PC-3 (cell line): ENCODE data around the gene CDCP1. TPM values are rescaled to one million over a fixed set of nuclear protein-coding genes. Genes with fewer than 3 reads are reported as not detected.

Source experiments
- ATAC-seq: fragments of 200-7000 bp; cut with Tn5 transposase; 2 replicates; pipeline ENCODE4 v1.9.1; 2020; ENCODE audit warnings: mild to moderate bottlenecking, moderate library complexity
- BruUV-seq: library from RNA; stranded (reverse); fragments of 400-500 nt; replicated peaks from 2 replicates; lab custom pipeline; 2021; lab: Mats Ljungman, UMichigan
- CTCF ChIA-PET: fragments of 300-600 bp; sonication (Branson Sonifier 250); formaldehyde crosslinking; loops from one replicate; lab custom pipeline; 2022; ENCODE audit warnings: antibody characterized with exemption; lab: Charles Lee
- POLR2A ChIA-PET: fragments of 300-600 bp; sonication (Branson Sonifier 250); formaldehyde crosslinking; loops from one replicate; lab custom pipeline; 2022; ENCODE audit warnings: antibody characterized with exemption; ENCODE audit not compliant: unreplicated experiment; lab: Charles Lee
- DNase-seq: peaks from one replicate; pipeline ENCODE4 v3.0.0-alpha.2; 2015
- H2AFZ ChIP-seq: fragments of 300-600 bp; sonication (generic); 2 replicates; pipeline ENCODE4 v1.6.0; 2016; ENCODE audit warnings: antibody characterized with exemption, low read length
- H3F3A ChIP-seq: fragments of 300-600 bp; sonication (generic); one replicate; pipeline ENCODE4 v1.6.0; 2017; ENCODE audit warnings: antibody characterized with exemption, low read length, control low read depth, mild to moderate bottlenecking; ENCODE audit not compliant: unreplicated experiment
- H3K27ac ChIP-seq: fragments of 300-600 bp; sonication (generic); 2 replicates; pipeline ENCODE4 v1.5.1; 2016; ENCODE audit warnings: mild to moderate bottlenecking, low read length
- H3K27me3 ChIP-seq: fragments of 300-600 bp; sonication (generic); 2 replicates; pipeline ENCODE4 v1.6.1; 2016; ENCODE audit warnings: low read length, mixed read lengths
- H3K36me3 ChIP-seq: fragments of 300-600 bp; sonication (generic); 2 replicates; pipeline ENCODE4 v1.6.1; 2016; ENCODE audit warnings: low read depth, mixed run types, low read length, mixed read lengths
- H3K4me1 ChIP-seq: fragments of 300-600 bp; sonication (generic); 2 replicates; pipeline ENCODE4 v1.5.1; 2016; ENCODE audit warnings: low read length; ENCODE audit not compliant: insufficient read depth
- H3K4me2 ChIP-seq: fragments of 300-600 bp; sonication (generic); 2 replicates; pipeline ENCODE4 v1.6.0; 2016; ENCODE audit warnings: low read length
- H3K4me3 ChIP-seq: fragments of 300-600 bp; sonication (generic); 2 replicates; pipeline ENCODE4 v1.5.1; 2016; ENCODE audit warnings: mild to moderate bottlenecking, low read length, mixed read lengths
- H3K79me2 ChIP-seq: fragments of 300-600 bp; sonication (generic); 2 replicates; pipeline ENCODE4 v1.6.1; 2017; ENCODE audit warnings: low read length, mixed read lengths
- H3K9ac ChIP-seq: fragments of 300-600 bp; sonication (generic); 2 replicates; pipeline ENCODE4 v1.6.0; 2016; ENCODE audit warnings: mild to moderate bottlenecking, low read length
- H3K9me2 ChIP-seq: fragments of 300-600 bp; sonication (generic); replicated peaks from 2 replicates; pipeline ENCODE4 v1.6.1; 2016; ENCODE audit warnings: mixed run types, low read length, mixed read lengths
- H3K9me3 ChIP-seq: fragments of 300-600 bp; sonication (generic); 2 replicates; pipeline ENCODE4 v1.6.1; 2016; ENCODE audit warnings: low read length, mixed read lengths
- H4K20me1 ChIP-seq: fragments of 300-600 bp; sonication (generic); 2 replicates; pipeline ENCODE4 v1.6.1; 2016; ENCODE audit warnings: low read length, mixed read lengths
- EZH2 ChIP-seq: fragments of 300-600 bp; sonication (generic); IDR thresholded peaks from one replicate; pipeline ENCODE4 v1.6.1; 2017; ENCODE audit warnings: antibody characterized with exemption, mild to moderate bottlenecking, low read length; ENCODE audit not compliant: unreplicated experiment
- EZH2phosphoT487 ChIP-seq: fragments of 300-600 bp; sonication (generic); IDR thresholded peaks from 2 replicates; pipeline ENCODE4 v1.6.1; 2018; ENCODE audit warnings: mild to moderate bottlenecking, antibody characterized with exemption, low read length, borderline replicate concordance
- intact Hi-C: fragments of 100-400 bp; cut with micrococcal nuclease; formaldehyde crosslinking; loops from 2 replicates; pipeline ENCODE4 v1.9.0; 2023
- total RNA-seq: library from RNA; depleted of rRNA; stranded (reverse); fragments of >200 nt; gene quantifications from 2 replicates; pipeline ENCODE4 v1.2.3, GENCODE V29; 2014
- TF ChIP-seq, protein P1 (sequence below): fragments of 300-600 bp; sonication (generic); conservative IDR thresholded peaks from 2 replicates; pipeline ENCODE4 v1.5.1; 2017; ENCODE audit warnings: antibody characterized with exemption, low read depth, mild to moderate bottlenecking, low read length

The CDCP1 gene
- total RNA-seq, 1 experiment from 2014 or later: 120 TPM

DNA sequence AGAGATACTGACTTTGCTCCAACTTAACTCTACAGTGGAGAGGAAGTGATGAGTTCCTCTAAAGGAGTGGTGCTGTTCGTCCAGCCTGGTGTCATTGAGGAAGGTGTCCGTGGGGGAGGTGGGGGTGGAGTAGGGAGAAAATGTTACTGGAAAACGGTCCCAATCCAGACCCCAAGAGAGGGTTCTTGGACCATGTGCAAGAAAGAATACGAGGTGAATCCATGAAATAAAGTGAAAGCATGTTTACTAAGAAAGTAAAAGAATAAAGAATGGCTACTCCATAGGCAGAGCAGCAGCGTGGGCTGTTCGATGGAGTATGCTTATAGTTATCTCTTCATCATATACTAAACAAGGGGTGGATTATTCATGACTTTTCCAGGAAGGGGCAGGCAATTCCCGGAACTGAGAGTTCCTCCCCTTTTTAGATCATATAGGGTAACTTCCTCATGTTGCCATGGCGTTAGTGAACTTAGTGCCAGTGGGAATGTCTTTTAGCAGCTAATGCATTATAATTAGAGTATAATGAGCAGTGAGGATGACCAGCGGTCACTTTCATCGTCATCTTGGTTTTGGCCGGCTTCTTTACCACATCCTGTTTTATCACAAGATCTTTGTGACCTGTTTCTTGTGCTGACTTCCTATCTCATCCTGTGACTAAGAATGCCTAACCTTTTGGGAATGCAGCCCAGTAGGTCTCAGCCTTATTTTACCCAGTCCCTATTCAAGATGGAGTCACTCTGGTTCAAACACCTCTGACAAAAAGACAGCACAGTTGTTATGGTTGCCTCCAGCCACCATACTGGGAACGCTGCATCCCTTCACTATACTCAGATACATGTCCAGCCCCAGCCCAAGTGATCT, 81.4 kb downstream of the CDCP1 start:
- H2AFZ ChIP-seq: peak overlapping the region; percentile 54
- peak overlapping the region; percentile 72 for H3K4me2 ChIP-seq
- ChIA-PET CTCF (no interaction called here), POLR2A (no interaction called here)
- peaks cover 36% of the 10 kb centered on the region for H3K4me1 ChIP-seq
- H3K36me3 ChIP-seq: no peaks in the 10 kb centered on the region
- no peaks in the 10 kb centered on the region for H3K79me2 ChIP-seq
- intact Hi-C loops: no loop called here
- no peak for TF ChIP-seq EZH2phosphoT487
- TF ChIP-seq, protein P1, sequence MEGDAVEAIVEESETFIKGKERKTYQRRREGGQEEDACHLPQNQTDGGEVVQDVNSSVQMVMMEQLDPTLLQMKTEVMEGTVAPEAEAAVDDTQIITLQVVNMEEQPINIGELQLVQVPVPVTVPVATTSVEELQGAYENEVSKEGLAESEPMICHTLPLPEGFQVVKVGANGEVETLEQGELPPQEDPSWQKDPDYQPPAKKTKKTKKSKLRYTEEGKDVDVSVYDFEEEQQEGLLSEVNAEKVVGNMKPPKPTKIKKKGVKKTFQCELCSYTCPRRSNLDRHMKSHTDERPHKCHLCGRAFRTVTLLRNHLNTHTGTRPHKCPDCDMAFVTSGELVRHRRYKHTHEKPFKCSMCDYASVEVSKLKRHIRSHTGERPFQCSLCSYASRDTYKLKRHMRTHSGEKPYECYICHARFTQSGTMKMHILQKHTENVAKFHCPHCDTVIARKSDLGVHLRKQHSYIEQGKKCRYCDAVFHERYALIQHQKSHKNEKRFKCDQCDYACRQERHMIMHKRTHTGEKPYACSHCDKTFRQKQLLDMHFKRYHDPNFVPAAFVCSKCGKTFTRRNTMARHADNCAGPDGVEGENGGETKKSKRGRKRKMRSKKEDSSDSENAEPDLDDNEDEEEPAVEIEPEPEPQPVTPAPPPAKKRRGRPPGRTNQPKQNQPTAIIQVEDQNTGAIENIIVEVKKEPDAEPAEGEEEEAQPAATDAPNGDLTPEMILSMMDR: no peak
- no TSS peak for BruUV-seq
- no peaks in the 10 kb centered on the region for H3K27me3 ChIP-seq
- no peaks in the 10 kb centered on the region for H3K9me2 ChIP-seq
- H3F3A ChIP-seq: peaks cover 4% of the 10 kb centered on the region
- ATAC-seq (peak; percentile 74), DNase-seq (peak; percentile 86)
- H4K20me1 ChIP-seq: no peaks in the 10 kb centered on the region
- H3K9me3 ChIP-seq: no peaks in the 10 kb centered on the region
- peak overlapping the region; percentile 90 for H3K27ac ChIP-seq
- H3K9ac ChIP-seq: peak overlapping the region; percentile 72
- peak overlapping the region; percentile 39; the same call in 1 of the 2 replicates for H3K4me3 ChIP-seq

DNA sequence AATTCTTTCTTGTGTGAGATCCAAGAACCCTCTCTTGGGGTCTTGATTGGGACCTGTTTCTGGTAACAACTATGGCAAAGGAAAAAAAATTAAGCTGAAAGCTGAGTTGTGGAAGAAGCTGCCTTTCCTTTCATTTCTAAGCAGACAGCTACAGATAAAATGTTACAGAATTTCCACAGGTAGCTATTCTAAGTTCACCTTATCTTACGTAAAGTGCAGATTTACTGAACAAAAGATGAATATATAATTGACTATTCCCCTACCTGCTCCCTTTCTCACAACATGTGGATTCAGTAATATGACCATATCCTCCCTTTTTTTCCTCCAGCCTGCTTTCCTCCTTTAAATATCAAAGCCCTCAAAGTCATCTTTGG, 83.5 kb downstream of the CDCP1 start:
- Histone ChIP-seq H4K20me1 (no peaks in the 10 kb centered on the region), H3K79me2 (no peaks in the 10 kb centered on the region), H3F3A (peaks cover 4% of the 10 kb centered on the region), H3K27me3 (no peaks in the 10 kb centered on the region), H3K4me2 (no peak overlapping the region), H3K9me2 (no peaks in the 10 kb centered on the region), H3K4me3 (no peak overlapping the region), H3K9me3 (no peaks in the 10 kb centered on the region), H3K9ac (no peak overlapping the region), H3K36me3 (no peaks in the 10 kb centered on the region), H2AFZ (no peak overlapping the region), H3K27ac (no peak overlapping the region), H3K4me1 (peaks cover 50% of the 10 kb centered on the region)
- DNase-seq (no peak), ATAC-seq (no peak)
- TF ChIP-seq, protein P1: no peak
- TF ChIP-seq EZH2: no peak
- TF ChIP-seq EZH2phosphoT487: no peak
- intact Hi-C loops: no loop called here
- BruUV-seq: no TSS peak
- POLR2A ChIA-PET: interaction anchor here (0.6 kb wide), 1 partner anchor 414 kb away, joined by 6 read pairs; the partner anchor contains the start of gene ZNF35
- CTCF ChIA-PET: no interaction called here
